Prostate gland (tissue), 2 donors: Measurements from ENCODE around the gene PTPRG.

Experiments
- POLR2AphosphoS5 ChIP-seq: sonication (generic); formaldehyde crosslinking; IDR thresholded peaks from one replicate; pipeline ENCODE4 v1.6.1; 2017; ENCODE audit warnings: antibody characterized with exemption
- TF ChIP-seq, protein P1 (sequence below), 4 experiments: fragments of 200-600 bp in 2 of 4; fragments of 450-650 bp in 2 of 4; sonication (generic) in 2 of 4; IDR thresholded peaks; 1 replicate in 3 of 4; 2 replicates in 1 of 4; pipeline ENCODE4 v1.5.1; 2016 to 2019; ENCODE audit warnings: antibody characterized with exemption in 4 of 4, mild to moderate bottlenecking in 2 of 4, moderate library complexity in 2 of 4

DNA sequence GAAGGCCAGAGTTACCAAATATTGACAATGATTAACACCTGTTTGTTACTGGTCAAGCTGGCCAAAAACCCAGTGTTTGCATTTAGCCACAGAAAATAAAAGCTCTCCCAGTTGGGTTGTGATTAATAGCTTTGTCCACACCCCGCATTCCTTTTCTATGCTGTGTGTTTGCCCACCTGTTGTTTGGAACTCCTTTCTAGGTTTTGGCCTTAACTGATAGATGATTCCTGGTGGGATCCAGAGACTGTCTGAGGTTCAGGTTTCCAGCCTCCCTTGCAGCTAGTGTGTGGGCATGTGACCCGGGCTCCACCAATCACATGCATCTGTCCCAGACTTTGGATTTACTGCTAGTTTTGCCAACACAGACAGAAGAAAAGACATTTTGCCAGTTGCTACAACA is 83.8 kb downstream of the PTPRG start:
- TF ChIP-seq POLR2AphosphoS5, result no peak
- TF ChIP-seq, protein P1, sequence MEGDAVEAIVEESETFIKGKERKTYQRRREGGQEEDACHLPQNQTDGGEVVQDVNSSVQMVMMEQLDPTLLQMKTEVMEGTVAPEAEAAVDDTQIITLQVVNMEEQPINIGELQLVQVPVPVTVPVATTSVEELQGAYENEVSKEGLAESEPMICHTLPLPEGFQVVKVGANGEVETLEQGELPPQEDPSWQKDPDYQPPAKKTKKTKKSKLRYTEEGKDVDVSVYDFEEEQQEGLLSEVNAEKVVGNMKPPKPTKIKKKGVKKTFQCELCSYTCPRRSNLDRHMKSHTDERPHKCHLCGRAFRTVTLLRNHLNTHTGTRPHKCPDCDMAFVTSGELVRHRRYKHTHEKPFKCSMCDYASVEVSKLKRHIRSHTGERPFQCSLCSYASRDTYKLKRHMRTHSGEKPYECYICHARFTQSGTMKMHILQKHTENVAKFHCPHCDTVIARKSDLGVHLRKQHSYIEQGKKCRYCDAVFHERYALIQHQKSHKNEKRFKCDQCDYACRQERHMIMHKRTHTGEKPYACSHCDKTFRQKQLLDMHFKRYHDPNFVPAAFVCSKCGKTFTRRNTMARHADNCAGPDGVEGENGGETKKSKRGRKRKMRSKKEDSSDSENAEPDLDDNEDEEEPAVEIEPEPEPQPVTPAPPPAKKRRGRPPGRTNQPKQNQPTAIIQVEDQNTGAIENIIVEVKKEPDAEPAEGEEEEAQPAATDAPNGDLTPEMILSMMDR (IDR thresholded peaks at IDR 0.05), result no peak
